K562 (cell line): ENCODE data around the gene SPTBN4. TPM values are rescaled to one million over a fixed set of nuclear protein-coding genes. Genes with fewer than 3 reads are reported as not detected.

Experiments used
- ATAC-seq: fragments of 200-7000 bp; cut with Tn5 transposase; 3 replicates; pipeline ENCODE4 v1.9.1; 2020; ENCODE audit warnings: moderate library complexity
- BruUV-seq: library from RNA; stranded (reverse); fragments of 400-500 nt; replicated peaks from 2 replicates; lab custom pipeline; 2021; lab: Mats Ljungman, UMichigan
- CTCF ChIA-PET: fragments of 300-600 bp; formaldehyde crosslinking; extraction: SDS; loops from one replicate; lab custom pipeline; 2021; ENCODE audit warnings: low intra/inter-chr PET ratio; lab: Yijun Ruan, JAX
- POLR2A ChIA-PET: fragments of 300-600, 350-650 bp; sonication (Branson Sonifier 250); formaldehyde crosslinking; extraction: SDS; loops from one replicate; lab custom pipeline; 2021; ENCODE audit warnings: antibody characterized with exemption, inconsistent platforms; lab: Yijun Ruan, JAX
- DNase-seq, 4 experiments: peaks; one replicate each; pipeline versions ENCODE4 v3.0.0 to v3.0.0-alpha.2; 2011 to 2018; ENCODE audit warnings: low spot score in 3 of 4, mixed read lengths in 3 of 4; ENCODE audit errors: extremely low read depth in 1 of 4
- FAIRE-seq: peaks from 2 replicates; lab custom pipeline; 2011; peaks lifted over from hg19 to GRCh38; lab: Jason Lieb, UNC
- H2AFZ ChIP-seq: 2 replicates; pipeline ENCODE4 v1.6.0; 2011; ENCODE audit warnings: low read depth, low read length, control low read depth, inconsistent platforms
- H3K27ac ChIP-seq: fragments of 200-600 bp; 3 replicates; pipeline ENCODE4 v1.8.0; 2011; ENCODE audit warnings: low read depth, mild to moderate bottlenecking, control low read depth, inconsistent platforms, low read length, moderate library complexity, mixed read lengths; ENCODE audit errors: extremely low read depth
- H3K27me3 ChIP-seq, 2 experiments: fragments of 300-600 bp in 1 of 2; 2 replicates in 1 of 2; 3 replicates in 1 of 2; pipeline versions ENCODE4 v1.6.0 to v1.8.0; 2011; ENCODE audit warnings: inconsistent platforms in 2 of 2, low read length in 2 of 2, mild to moderate bottlenecking in 1 of 2, mixed read lengths in 1 of 2, moderate library complexity in 1 of 2; ENCODE audit not compliant: control insufficient read depth in 2 of 2, insufficient read depth in 2 of 2
- H3K36me3 ChIP-seq: fragments of 300-600 bp; 3 replicates; pipeline ENCODE4 v1.8.0; 2011; ENCODE audit warnings: mild to moderate bottlenecking, low read length, inconsistent platforms; ENCODE audit not compliant: control insufficient read depth, insufficient read depth
- H3K4me1 ChIP-seq, 2 experiments: fragments of 200-600 bp in 1 of 2; replicated peaks in 1 of 2; 2 replicates in 1 of 2; 3 replicates in 1 of 2; pipeline versions ENCODE4 v1.5.1 to v1.8.0; 2011; ENCODE audit warnings: inconsistent platforms in 2 of 2, low read length in 2 of 2, mild to moderate bottlenecking in 1 of 2, mixed read lengths in 1 of 2, moderate library complexity in 1 of 2; ENCODE audit not compliant: control insufficient read depth in 2 of 2, insufficient read depth in 2 of 2
- H3K4me2 ChIP-seq: 2 replicates; pipeline ENCODE4 v1.6.1; 2011; ENCODE audit warnings: low read length, control low read depth, inconsistent platforms, mixed read lengths; ENCODE audit not compliant: insufficient read depth
- H3K4me3 ChIP-seq: fragments of 200-600 bp; sonication (generic), shearing (Covaris generic); 2 replicates; pipeline ENCODE4 v1.5.1; 2016; ENCODE audit warnings: control low read depth, inconsistent platforms
- H3K79me2 ChIP-seq: fragments of 200-600 bp; 3 replicates; pipeline ENCODE4 v1.8.0; 2011; ENCODE audit warnings: low read length, inconsistent platforms; ENCODE audit not compliant: control insufficient read depth, insufficient read depth
- H3K9ac ChIP-seq, 2 experiments: 2 replicates each; pipeline versions ENCODE4 v1.6.0 to v1.6.1; 2011; ENCODE audit warnings: low read depth in 2 of 2, low read length in 2 of 2, control low read depth in 1 of 2, inconsistent platforms in 1 of 2, mild to moderate bottlenecking in 1 of 2, mixed read lengths in 1 of 2; ENCODE audit not compliant: insufficient read depth in 1 of 2
- H3K9me1 ChIP-seq: one replicate; pipeline ENCODE4 v1.6.0; 2011; ENCODE audit warnings: inconsistent platforms, mild to moderate bottlenecking, low read length, moderate library complexity; ENCODE audit not compliant: control insufficient read depth, insufficient read depth
- H3K9me3 ChIP-seq: replicated peaks from 2 replicates; pipeline ENCODE4 v1.5.1; 2011; ENCODE audit warnings: low read depth, low read length, inconsistent platforms; ENCODE audit not compliant: control insufficient read depth, insufficient read depth
- H4K20me1 ChIP-seq: replicated peaks from 2 replicates; pipeline ENCODE4 v1.6.1; 2011; ENCODE audit warnings: low read length, inconsistent platforms, mixed read lengths; ENCODE audit not compliant: control insufficient read depth, insufficient read depth
- PRPF4 ChIP-seq: fragments of 200-400 bp; formaldehyde crosslinking; IDR thresholded peaks from one replicate; pipeline ENCODE4 v1.6.1; 2017; ENCODE audit warnings: low read length, low read depth, mild to moderate bottlenecking; ENCODE audit not compliant: insufficient read depth, poor library complexity, severe bottlenecking
- RFX1 ChIP-seq: fragments of 450-650 bp; IDR thresholded peaks from 2 replicates; pipeline ENCODE4 v1.6.1; 2016; ENCODE audit warnings: mild to moderate bottlenecking, moderate library complexity
- RFX5 ChIP-seq: IDR thresholded peaks from 2 replicates; pipeline ENCODE4 v1.6.1; 2011; ENCODE audit warnings: low read depth, mild to moderate bottlenecking, improper control_type of control experiment, low read length
- ZBTB17 ChIP-seq: fragments of 450-650 bp; formaldehyde crosslinking; IDR thresholded peaks from 2 replicates; pipeline ENCODE4 v1.4.0; 2020; ENCODE audit warnings: mild to moderate bottlenecking
- ZNF444 ChIP-seq: fragments of 250-450 bp; sonication (Bioruptor Pico); IDR thresholded peaks from 2 replicates; pipeline ENCODE4 v1.4.0; 2020; ENCODE audit warnings: mild to moderate bottlenecking, moderate library complexity
- WGBS: fragments of 100-300 bp; shearing (Covaris generic); methylation state at CpG from one replicate; pipeline ENCODE4 v1.1.6; 2016; ENCODE audit warnings: low coverage, mixed read lengths; ENCODE audit not compliant: insufficient coverage; ENCODE audit errors: missing lambda C conversion rate; 5-methylcytosine and 5-hydroxymethylcytosine counted together
- in situ Hi-C: fragments of 300-500 bp; cut with MboI; formaldehyde crosslinking; loops from 4 replicates; pipeline ENCODE4 v1.15.0; 2018; ENCODE audit warnings: inconsistent platforms, mixed read lengths
- intact Hi-C: fragments of 100-400 bp; cut with micrococcal nuclease; formaldehyde crosslinking; loops from 2 replicates; pipeline ENCODE4 v1.14.2; 2022
- polyA plus RNA-seq, 8 experiments: library from polyadenylated mRNA; depleted of rRNA in 4 of 8; stranded (reverse) in 5 of 8; unstranded in 3 of 8; fragments of >200 nt; fragmentation: Nextera tagmentation in 2 of 8; fragmentation: Illumina TruSeq in 1 of 8; extraction: Ambion mirVana in 2 of 8; extraction: Trizol in 1 of 8; gene quantifications; 2 replicates each; pipeline versions ENCODE4 v1.2.1 to v1.2.3, GENCODE V29; 2011 to 2014; ENCODE audit warnings: inconsistent platforms in 1 of 8, missing spikeins in 1 of 8
- total RNA-seq, 7 experiments: library from RNA; depleted of rRNA in 6 of 7; stranded (reverse); fragments of >200 nt in 6 of 7; fragmentation: Illumina TruSeq in 2 of 7; extraction: Trizol in 2 of 7; gene quantifications; 2 replicates each; pipeline versions ENCODE4 v1.2.1 to v1.2.3, GENCODE V29; 2011 to 2021; ENCODE audit warnings: low replicate concordance in 1 of 7
- TF ChIP-seq, protein P1 (sequence below): fragments of 250-450 bp; sonication (Bioruptor Pico); IDR thresholded peaks from 2 replicates; pipeline ENCODE4 v1.8.0; 2021; ENCODE audit warnings: moderate library complexity, mild to moderate bottlenecking, inconsistent platforms

SPTBN4 gene
- total and polyA plus RNA-seq, 9 of the 15 experiments (the other 6 are each of a cell fraction or from before 2014, with no cell fraction given) = 0.01 to 1.5 (median 0.86) TPM

DNA sequence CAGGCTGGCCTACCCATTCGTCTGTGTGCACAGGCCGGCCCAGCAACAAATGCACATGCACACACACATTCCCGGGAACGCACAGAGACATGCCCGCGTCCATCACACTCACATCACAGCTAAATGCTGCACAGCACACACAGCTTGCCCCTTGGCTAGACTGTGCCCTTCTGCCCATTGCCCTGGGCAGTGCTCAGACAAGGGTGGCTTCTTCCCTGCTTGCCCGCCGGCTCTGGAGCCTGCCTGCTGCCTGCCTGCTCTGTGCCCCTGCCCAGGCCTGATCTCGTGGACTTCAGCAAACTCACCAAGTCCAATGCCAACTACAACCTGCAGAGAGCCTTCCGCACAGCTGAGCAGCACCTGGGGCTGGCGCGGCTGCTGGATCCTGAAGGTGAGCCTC is 30.4 kb downstream of the SPTBN4 start:
- CTCF ChIA-PET = no interaction called here
- no peak for ATAC-seq
- TF ChIP-seq, protein P1, sequence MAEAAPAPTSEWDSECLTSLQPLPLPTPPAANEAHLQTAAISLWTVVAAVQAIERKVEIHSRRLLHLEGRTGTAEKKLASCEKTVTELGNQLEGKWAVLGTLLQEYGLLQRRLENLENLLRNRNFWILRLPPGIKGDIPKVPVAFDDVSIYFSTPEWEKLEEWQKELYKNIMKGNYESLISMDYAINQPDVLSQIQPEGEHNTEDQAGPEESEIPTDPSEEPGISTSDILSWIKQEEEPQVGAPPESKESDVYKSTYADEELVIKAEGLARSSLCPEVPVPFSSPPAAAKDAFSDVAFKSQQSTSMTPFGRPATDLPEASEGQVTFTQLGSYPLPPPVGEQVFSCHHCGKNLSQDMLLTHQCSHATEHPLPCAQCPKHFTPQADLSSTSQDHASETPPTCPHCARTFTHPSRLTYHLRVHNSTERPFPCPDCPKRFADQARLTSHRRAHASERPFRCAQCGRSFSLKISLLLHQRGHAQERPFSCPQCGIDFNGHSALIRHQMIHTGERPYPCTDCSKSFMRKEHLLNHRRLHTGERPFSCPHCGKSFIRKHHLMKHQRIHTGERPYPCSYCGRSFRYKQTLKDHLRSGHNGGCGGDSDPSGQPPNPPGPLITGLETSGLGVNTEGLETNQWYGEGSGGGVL = no peak
- TF ChIP-seq RFX1 (no peak), PRPF4 (no peak), ZBTB17 (no peak), RFX5 (no peak), ZNF444 (CRISPR knock-in tag) (no peak)

More for the DNA sequence above, 30.4 kb downstream of the SPTBN4 start:
- H3K4me1 ChIP-seq = peaks cover 0 to 3% of the 10 kb centered on the region in 2 experiments; a peak in 3 of 5 replicates
- H3K79me2 ChIP-seq = no peaks in the 10 kb centered on the region
- H3K4me3 ChIP-seq = no peak overlapping the region
- intact Hi-C loops (no loop called here), in situ Hi-C loops (no loop called here)
- no peak overlapping the region for H3K4me2 ChIP-seq
- FAIRE-seq (no peak), DNase-seq (no peak)
- H3K27me3 ChIP-seq = no peaks in the 10 kb centered on the region
- H3K9me1 ChIP-seq = peaks cover 3% of the 10 kb centered on the region
- no TSS peak for BruUV-seq
- H3K36me3 ChIP-seq = no peaks in the 10 kb centered on the region
- 73% methylated on average over 12 of the region's 12 CpGs for WGBS
- no peak overlapping the region for H2AFZ ChIP-seq
- no peaks in the 10 kb centered on the region for H4K20me1 ChIP-seq
- no peak overlapping the region for H3K9ac ChIP-seq
- no peak overlapping the region for H3K27ac ChIP-seq
- no peaks in the 10 kb centered on the region for H3K9me3 ChIP-seq
- POLR2A ChIA-PET = no interaction called here
